Measurements from ENCODE around the gene YWHAE.

The YWHAE gene

GRCh38 chr17:1440921-1441320, 40.9 kb upstream of the YWHAE start:
- H3K27ac ChIP-seq (ENCODE audit: low read depth, low read length, poor library complexity, severe bottlenecking), result no peak overlapping the region

GRCh38 chr17:1438593-1439083, 38.6 kb upstream of the YWHAE start:
- H3K79me2 ChIP-seq (ENCODE audit: insufficient read depth, low read length), result peaks cover 4% of the 10 kb centered on the region; the same call in 1 of the 2 replicates
- H3K4me3 ChIP-seq (ENCODE audit: low read depth, low read length, poor library complexity, severe bottlenecking), result no peak overlapping the region
- H2AFZ ChIP-seq (ENCODE audit: low read length), result no peak overlapping the region
- no peaks in the 10 kb centered on the region for H3K4me1 ChIP-seq (ENCODE audit: insufficient read depth, low read length, severe bottlenecking)
- no peaks in the 10 kb centered on the region for H4K20me1 ChIP-seq (ENCODE audit: insufficient read depth, low read length)
- H3K27ac ChIP-seq (ENCODE audit: low read depth, low read length, poor library complexity, severe bottlenecking), result no peak overlapping the region
- H3F3A ChIP-seq (ENCODE audit: insufficient read depth, low read length), result no peaks in the 10 kb centered on the region
- TF ChIP-seq CTCF (IDR thresholded peaks at IDR 0.05; ENCODE audit: low read length), result no peak
- no peak for TF ChIP-seq EZH2 (IDR thresholded peaks at IDR 0.05; ENCODE audit: borderline replicate concordance, low read length)
- H3K9me3 ChIP-seq (ENCODE audit: low read length), result no peaks in the 10 kb centered on the region
- H3K27me3 ChIP-seq (ENCODE audit: insufficient read depth, low read length), result no peaks in the 10 kb centered on the region
- H3K9ac ChIP-seq (ENCODE audit: low read length), result no peak overlapping the region
- H3K4me2 ChIP-seq (ENCODE audit: low read length), result no peak overlapping the region
- peaks cover 42% of the 10 kb centered on the region for H3K36me3 ChIP-seq (ENCODE audit: insufficient read depth, low read length)
- no peaks in the 10 kb centered on the region for H3K9me2 ChIP-seq (ENCODE audit: low read depth, low read length)

More at GRCh38 chr17:1440921-1441320, 40.9 kb upstream of the YWHAE start:
- Histone ChIP-seq H3K36me3 (ENCODE audit: insufficient read depth, low read length) (peaks cover 19% of the 10 kb centered on the region), H3K4me2 (ENCODE audit: low read length) (no peak overlapping the region), H3K27me3 (ENCODE audit: insufficient read depth, low read length) (no peaks in the 10 kb centered on the region), H3K9me2 (ENCODE audit: low read depth, low read length) (no peaks in the 10 kb centered on the region), H3K9me3 (ENCODE audit: low read length) (no peaks in the 10 kb centered on the region), H3K79me2 (ENCODE audit: insufficient read depth, low read length) (peaks cover 21% of the 10 kb centered on the region), H3K4me3 (ENCODE audit: low read depth, low read length, poor library complexity, severe bottlenecking) (no peak overlapping the region), H3K4me1 (ENCODE audit: insufficient read depth, low read length, severe bottlenecking) (no peaks in the 10 kb centered on the region), H4K20me1 (ENCODE audit: insufficient read depth, low read length) (no peaks in the 10 kb centered on the region), H2AFZ (ENCODE audit: low read length) (no peak overlapping the region), H3K9ac (ENCODE audit: low read length) (no peak overlapping the region), H3F3A (ENCODE audit: insufficient read depth, low read length) (no peaks in the 10 kb centered on the region)
- TF ChIP-seq CTCF (IDR thresholded peaks at IDR 0.05; ENCODE audit: low read length), result no peak
- TF ChIP-seq EZH2 (IDR thresholded peaks at IDR 0.05; ENCODE audit: borderline replicate concordance, low read length), result no peak

- Histone ChIP-seq H3K27ac (ENCODE audit: low read depth, low read length, poor library complexity, severe bottlenecking) (no peak overlapping the region), H2AFZ (ENCODE audit: low read length) (no peak overlapping the region), H4K20me1 (ENCODE audit: insufficient read depth, low read length) (no peaks in the 10 kb centered on the region), H3K27me3 (ENCODE audit: insufficient read depth, low read length) (no peaks in the 10 kb centered on the region), H3K4me1 (ENCODE audit: insufficient read depth, low read length, severe bottlenecking) (no peaks in the 10 kb centered on the region), H3K79me2 (ENCODE audit: insufficient read depth, low read length) (peaks cover 10% of the 10 kb centered on the region; the same call in 1 of the 2 replicates), H3F3A (ENCODE audit: insufficient read depth, low read length) (no peaks in the 10 kb centered on the region), H3K9me2 (ENCODE audit: low read depth, low read length) (no peaks in the 10 kb centered on the region), H3K36me3 (ENCODE audit: insufficient read depth, low read length) (peaks cover 59% of the 10 kb centered on the region), H3K9ac (ENCODE audit: low read length) (no peak overlapping the region), H3K9me3 (ENCODE audit: low read length) (no peaks in the 10 kb centered on the region), H3K4me2 (ENCODE audit: low read length) (no peak overlapping the region), H3K4me3 (ENCODE audit: low read depth, low read length, poor library complexity, severe bottlenecking) (no peak overlapping the region)
- TF ChIP-seq EZH2 (IDR thresholded peaks at IDR 0.05; ENCODE audit: borderline replicate concordance, low read length) (no peak), CTCF (IDR thresholded peaks at IDR 0.05; ENCODE audit: low read length) (no peak)
These were observed 35.3 kb upstream of the YWHAE start for GRCh38 chr17:1435326-1435725.

Data from OCI-LY1 (cell line).